Astrocyte of the cerebellum (primary cell): Measurements from ENCODE around the gene WDR7.

Source experiments
- DNase-seq: peaks from one replicate; pipeline ENCODE4 v3.0.0-alpha.2; 2011; ENCODE audit warnings: low read depth
- H3K4me3 ChIP-seq: 2 replicates; pipeline ENCODE4 v1.5.1; 2011; ENCODE audit warnings: mild to moderate bottlenecking, low read depth, low read length, moderate library complexity
- CTCF ChIP-seq: IDR thresholded peaks from 2 replicates; pipeline ENCODE4 v1.5.1; 2012; ENCODE audit warnings: low read length, low read depth, moderate library complexity, mild to moderate bottlenecking; ENCODE audit errors: missing control alignments
- in situ Hi-C: cut with HindIII; loops from 2 replicates; pipeline ENCODE4 v1.10.0; 2017; ENCODE audit warnings: low sequenced_read_pairs

Gene WDR7

GRCh38 chr18:56650944-56651770, at the start of gene WDR7:
TSS of gene WDR7 (plus strand) at chr18:56651359. CDS start at chr18:56672516, 21,157 bp downstream.
- DNase-seq: peak; percentile 96

GRCh38 chr18:56606618-56607017, 44.5 kb upstream of the WDR7 start:
- DNase-seq: no peak
- in situ Hi-C loops: no loop called here
- TF ChIP-seq CTCF: no peak
- H3K4me3 ChIP-seq: no peak overlapping the region

More at GRCh38 chr18:56650944-56651770, at the start of gene WDR7:
- peak within 1 kb of the TSS; percentile 94 for H3K4me3 ChIP-seq
- in situ Hi-C loops: no loop called here
- TF ChIP-seq CTCF: no peak

- TF ChIP-seq CTCF: no peak
- no peak overlapping the region for H3K4me3 ChIP-seq
- in situ Hi-C loops: no loop called here
- no peak for DNase-seq
These were observed 35.2 kb upstream of the WDR7 start for GRCh38 chr18:56615738-56616520.

- DNase-seq: no peak
- H3K4me3 ChIP-seq: no peak overlapping the region
- in situ Hi-C loops: no loop called here
- TF ChIP-seq CTCF: no peak
These were observed 23.2 kb upstream of the WDR7 start for GRCh38 chr18:56627991-56628390.

- H3K4me3 ChIP-seq: no peak overlapping the region
- in situ Hi-C loops: no loop called here
- no peak for DNase-seq
- TF ChIP-seq CTCF: no peak
These were observed 18.8 kb upstream of the WDR7 start for GRCh38 chr18:56632070-56633022.

- TF ChIP-seq CTCF: no peak
- in situ Hi-C loops: no loop called here
- no peak for DNase-seq
- H3K4me3 ChIP-seq: no peak overlapping the region
These were observed 16.2 kb upstream of the WDR7 start for GRCh38 chr18:56635007-56635406.
